GM21526 (cell line): ENCODE data around the gene SKAP1.
"Not testable (repeated sequence)": the region's sequence is repeated elsewhere in the genome, so short reads cannot be mapped to it uniquely, and the experiment has no call there.

Experiments used
- ATAC-seq: cut with Tn5 transposase; IDR thresholded peaks from one replicate; pipeline ENCODE4 v1.9.1; 2021; ENCODE audit warnings: moderate library complexity; ENCODE audit not compliant: unreplicated experiment, low FRiP score

Gene SKAP1

GRCh38 chr17:48375356-48375755 lies 54.7 kb downstream of the SKAP1 start:
- no peak for ATAC-seq

GRCh38 chr17:48374650-48375230 lies 55.3 kb downstream of the SKAP1 start:
- ATAC-seq = no peak

- ATAC-seq = no peak
These were observed 56.1 kb downstream of the SKAP1 start for GRCh38 chr17:48373883-48374282.

GRCh38 chr17:48373130-48373830 lies 56.7 kb downstream of the SKAP1 start:
- no peak for ATAC-seq

- ATAC-seq = not testable (repeated sequence)
These were observed 61.0 kb downstream of the SKAP1 start for GRCh38 chr17:48368967-48369366.

- ATAC-seq = no peak
These were observed 61.6 kb downstream of the SKAP1 start for GRCh38 chr17:48368352-48368908.

GRCh38 chr17:48363161-48363560 lies 66.9 kb downstream of the SKAP1 start:
- no peak for ATAC-seq

- ATAC-seq = not testable (repeated sequence)
These were observed 69.0 kb downstream of the SKAP1 start for GRCh38 chr17:48360861-48361633.

- no peak for ATAC-seq
These were observed 72.0 kb downstream of the SKAP1 start for GRCh38 chr17:48357779-48358602.

GRCh38 chr17:48356866-48357265 lies 73.1 kb downstream of the SKAP1 start:
- no peak for ATAC-seq

- ATAC-seq = no peak
These were observed 77.4 kb downstream of the SKAP1 start for GRCh38 chr17:48352630-48353029.

GRCh38 chr17:48351911-48352332 lies 78.1 kb downstream of the SKAP1 start:
- no peak for ATAC-seq

GRCh38 chr17:48348352-48348751 lies 81.7 kb downstream of the SKAP1 start:
- ATAC-seq = no peak

- no peak for ATAC-seq
These were observed 82.8 kb downstream of the SKAP1 start for GRCh38 chr17:48347177-48347576.

- no peak for ATAC-seq
These were observed 85.8 kb downstream of the SKAP1 start for GRCh38 chr17:48344251-48344650.

- no peak for ATAC-seq
These were observed 89.1 kb downstream of the SKAP1 start for GRCh38 chr17:48340916-48341315.

GRCh38 chr17:48338720-48339119 lies 91.3 kb downstream of the SKAP1 start:
- no peak for ATAC-seq

GRCh38 chr17:48337903-48338302 lies 92.1 kb downstream of the SKAP1 start:
- not testable (repeated sequence) for ATAC-seq

- ATAC-seq = no peak
These were observed 93.0 kb downstream of the SKAP1 start for GRCh38 chr17:48336986-48337385.

- ATAC-seq = no peak
These were observed 94.0 kb downstream of the SKAP1 start for GRCh38 chr17:48335858-48336500.
